G401.6 (cell line): ENCODE data around the gene LENEP.

ENCODE experiments used
- FAIRE-seq: peaks from 2 replicates; lab custom pipeline; 2012; peaks lifted over from hg19 to GRCh38; lab: Jason Lieb, UNC

Gene LENEP

DNA sequence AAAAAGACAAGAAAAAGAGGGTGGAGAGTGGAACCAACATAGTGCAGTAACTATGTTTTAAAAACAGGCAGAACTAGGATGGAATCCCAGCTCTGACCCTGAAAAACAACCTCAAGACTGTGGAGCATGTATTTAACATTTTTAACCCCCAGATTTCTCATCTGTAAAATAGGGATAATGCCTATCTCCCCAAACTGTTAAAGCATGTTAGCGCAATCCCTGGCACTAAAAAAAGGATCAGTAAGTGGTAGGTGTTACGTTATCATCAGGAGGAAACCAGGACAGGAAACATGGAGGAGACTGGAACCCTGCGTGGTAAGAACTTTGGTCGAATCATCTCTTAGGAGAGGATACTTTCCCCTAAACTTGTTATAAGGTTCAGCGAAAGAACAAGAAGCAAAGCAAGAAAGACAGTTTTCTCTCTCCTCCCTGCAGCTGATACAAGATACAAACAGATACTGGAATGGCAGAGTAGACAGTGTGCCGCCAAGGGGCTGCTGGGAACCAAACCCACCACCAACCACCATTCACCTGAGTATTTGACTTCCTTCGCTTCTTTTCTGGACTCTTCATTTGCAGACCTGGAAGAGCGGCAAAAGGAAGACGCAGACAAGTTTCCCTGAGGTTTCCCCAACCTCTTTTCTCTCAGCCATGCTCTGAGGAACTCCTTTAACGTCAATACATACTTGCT, 32.8 kb upstream of the LENEP start:
- no peak for FAIRE-seq

DNA sequence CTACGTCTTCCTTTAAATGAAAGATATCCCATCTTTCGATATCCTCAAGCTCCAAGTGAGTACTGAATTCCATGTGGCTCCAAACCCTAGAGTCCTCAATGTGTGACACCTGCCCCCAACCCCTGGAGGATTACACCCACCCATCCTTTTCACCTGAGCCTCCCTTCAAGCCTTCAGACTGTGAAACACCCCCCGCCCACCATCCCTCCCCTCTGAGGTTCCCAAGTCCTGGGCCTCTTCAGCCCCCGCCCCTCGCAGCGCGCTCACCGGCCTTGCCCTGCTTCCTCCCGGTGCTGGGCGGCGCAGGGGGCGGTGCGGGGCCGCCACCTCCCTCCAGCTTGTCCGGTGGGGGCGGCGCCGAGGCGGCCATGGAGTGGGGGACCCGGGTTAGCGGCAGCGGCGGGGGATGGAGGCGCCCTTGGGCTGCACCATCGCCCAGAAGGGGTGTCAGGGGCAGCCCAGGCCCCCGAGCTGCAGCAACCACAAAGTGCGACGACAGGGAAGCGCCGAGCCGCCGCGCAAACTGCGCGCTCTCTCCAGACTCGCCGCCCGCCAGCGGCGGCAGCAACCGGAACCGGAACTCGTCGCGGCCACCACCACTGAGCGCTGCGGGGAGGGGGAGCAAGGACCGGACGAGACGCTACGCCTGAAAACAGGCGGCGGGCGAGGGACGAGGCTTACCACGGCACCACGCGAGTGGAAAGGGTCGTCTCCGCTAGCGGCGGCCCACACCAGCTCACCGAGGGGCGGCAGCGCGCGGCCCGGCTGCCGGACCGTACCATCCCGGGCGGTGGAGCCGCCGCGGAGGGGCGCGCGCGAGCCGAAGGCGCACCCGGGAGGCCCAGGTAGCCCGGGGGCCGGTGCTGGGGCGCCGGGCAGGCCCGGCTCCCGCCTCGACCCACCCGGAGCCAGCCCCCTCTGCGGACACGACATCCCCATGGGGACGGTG, 31.9 kb upstream of the LENEP start, which contains the start of gene PYGO2:
PYGO2 (minus strand) TSS at position 576 of the 949 bp plus-strand sequence; CDS start at position 370, 206 bp downstream.
- no peak for FAIRE-seq

DNA sequence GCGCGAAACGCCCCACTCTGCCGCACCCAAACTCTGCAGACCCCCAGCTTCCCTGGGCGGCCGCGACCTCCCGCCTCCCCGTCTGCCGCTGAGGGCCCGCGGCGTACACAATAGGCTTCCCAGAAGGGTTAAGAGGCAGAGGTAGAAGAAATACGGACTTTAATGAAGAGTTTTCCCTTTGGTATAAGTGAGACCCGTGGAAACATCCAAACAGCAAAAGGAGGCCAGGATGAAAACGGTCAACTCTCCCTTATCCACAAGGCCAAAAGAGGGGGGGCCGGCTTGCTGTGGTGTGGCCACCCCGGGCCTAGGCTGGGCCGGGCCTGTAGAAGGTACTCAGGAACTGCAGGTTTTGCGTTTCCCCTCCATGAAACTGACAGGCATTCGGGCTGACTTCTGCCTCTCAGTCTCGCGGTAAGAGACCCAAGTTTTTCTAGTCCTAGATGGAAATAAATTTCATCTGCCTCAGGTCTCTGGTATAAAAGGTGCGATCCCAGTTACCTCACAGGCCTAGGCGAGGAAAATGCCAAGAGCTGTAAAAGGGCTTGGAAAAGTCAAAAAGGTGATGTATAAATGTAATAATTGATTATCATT, 31.1 kb upstream of the LENEP start:
- no peak for FAIRE-seq

GRCh38 chr1:154962795-154963330, 30.5 kb upstream of the LENEP start:
- FAIRE-seq: no peak

- FAIRE-seq: no peak
Measured at GRCh38 chr1:154963643-154964042, 29.7 kb upstream of the LENEP start.

GRCh38 chr1:154964359-154964758, 29.0 kb upstream of the LENEP start:
- FAIRE-seq: no peak

GRCh38 chr1:154966111-154966510, 27.3 kb upstream of the LENEP start:
- FAIRE-seq: no peak

GRCh38 chr1:154967331-154967950, 25.9 kb upstream of the LENEP start:
- no peak for FAIRE-seq

DNA sequence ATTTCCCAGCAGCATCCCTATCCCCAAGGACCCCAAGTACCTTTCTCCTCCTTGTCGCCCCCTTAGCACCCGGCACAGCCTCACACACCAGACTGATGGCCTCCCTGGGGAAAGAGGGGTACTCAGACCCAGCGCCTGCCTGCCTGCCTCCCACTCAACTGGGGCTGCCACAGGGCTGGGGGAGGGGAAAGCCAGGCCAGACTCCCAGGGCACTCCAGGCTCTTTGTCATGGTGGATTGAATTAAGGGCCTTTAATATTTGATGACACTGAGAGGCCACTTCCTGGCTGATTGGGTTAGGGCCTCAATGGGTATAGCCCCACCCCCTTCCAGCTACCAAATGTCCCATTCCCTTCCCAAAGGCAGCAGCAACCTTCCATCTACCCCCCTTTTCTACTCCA, 24.7 kb upstream of the LENEP start:
- FAIRE-seq: no peak

DNA sequence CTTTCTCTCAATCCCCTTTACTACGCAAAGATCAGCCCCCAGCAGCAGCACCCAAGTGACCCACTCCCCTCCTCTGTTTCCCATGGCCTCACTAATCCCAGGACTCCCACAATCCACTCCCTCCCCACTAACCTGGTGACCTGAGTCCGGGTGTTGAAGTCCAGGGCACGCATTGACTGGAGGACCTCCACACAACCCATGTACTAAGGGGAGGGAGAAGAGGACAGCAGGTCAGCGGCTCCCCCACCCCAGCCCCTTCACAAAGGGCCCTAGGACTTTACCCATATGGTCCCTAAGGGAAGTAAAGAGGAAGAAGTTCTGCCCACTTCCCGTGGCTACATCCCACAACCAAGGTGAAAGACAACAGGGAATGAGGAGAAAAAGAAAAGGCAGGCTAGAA, 24.1 kb upstream of the LENEP start:
- FAIRE-seq: no peak

GRCh38 chr1:154969860-154970452, 23.4 kb upstream of the LENEP start:
- no peak for FAIRE-seq

GRCh38 chr1:154970631-154971340, 22.6 kb upstream of the LENEP start, which contains the start of gene SHC1:
TSS of gene SHC1 (minus strand) at chr1:154970747. CDS start at chr1:154970526, 221 bp downstream.
- FAIRE-seq: peak; percentile 95

- FAIRE-seq: no peak
Measured at GRCh38 chr1:154971341-154971998, 21.9 kb upstream of the LENEP start.

DNA sequence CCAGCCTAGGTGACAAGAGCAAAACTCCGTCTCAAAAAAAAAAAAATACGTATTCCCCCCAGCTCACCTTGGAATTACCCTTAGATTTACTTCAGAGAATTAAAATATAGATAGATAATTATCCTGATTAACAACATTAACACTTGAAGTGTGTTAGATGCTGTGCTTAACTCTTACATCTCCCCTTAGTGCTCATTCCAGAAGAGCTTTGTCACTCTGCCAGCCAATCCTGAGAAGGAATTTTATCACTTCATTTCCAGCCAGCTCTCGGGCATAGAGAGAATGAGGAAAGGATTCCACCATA, 21.2 kb upstream of the LENEP start:
- no peak for FAIRE-seq

- FAIRE-seq: peak; percentile 98
Measured at GRCh38 chr1:154972517-154973343, 20.7 kb upstream of the LENEP start.

GRCh38 chr1:154973344-154974101, 19.9 kb upstream of the LENEP start:
- FAIRE-seq: peak; percentile 97

GRCh38 chr1:154974102-154974807, 19.1 kb upstream of the LENEP start, which contains the start of gene CKS1B:
TSS of gene CKS1B (plus strand) at chr1:154974681. CDS start at chr1:154974746, 65 bp downstream.
- FAIRE-seq: peak; percentile 99

GRCh38 chr1:154974808-154975408, 18.5 kb upstream of the LENEP start:
- FAIRE-seq: no peak
